KMS-11 (cell line): ENCODE data around the gene C2CD4C.

Experiments used
- H2AFZ ChIP-seq: fragments of 200-600 bp; sonication (generic); 2 replicates; pipeline ENCODE4 v1.6.1; 2016; ENCODE audit warnings: antibody characterized with exemption, mixed run types, low read depth
- H3K27ac ChIP-seq: fragments of 200-600 bp; sonication (generic); 2 replicates; pipeline ENCODE4 v1.6.1; 2016; ENCODE audit warnings: mild to moderate bottlenecking, mixed run types
- H3K27me3 ChIP-seq: fragments of 200-600 bp; sonication (generic); 2 replicates; pipeline ENCODE4 v1.6.1; 2017; ENCODE audit warnings: mild to moderate bottlenecking, low read depth, mixed run types, moderate library complexity; ENCODE audit not compliant: insufficient read depth
- H3K36me3 ChIP-seq: fragments of 200-600 bp; sonication (generic); 2 replicates; pipeline ENCODE4 v1.6.1; 2017; ENCODE audit warnings: mild to moderate bottlenecking, mixed run types; ENCODE audit not compliant: insufficient read depth
- H3K4me1 ChIP-seq: fragments of 200-600 bp; sonication (generic); 2 replicates; pipeline ENCODE4 v1.6.1; 2016; ENCODE audit warnings: mild to moderate bottlenecking, low read depth, mixed run types; ENCODE audit not compliant: poor library complexity, severe bottlenecking
- H3K4me2 ChIP-seq: fragments of 200-600 bp; sonication (generic); 2 replicates; pipeline ENCODE4 v1.7.0; 2016; ENCODE audit warnings: mild to moderate bottlenecking, mixed run types
- H3K4me3 ChIP-seq: fragments of 200-600 bp; sonication (generic); IDR thresholded peaks from 2 replicates; pipeline ENCODE4 v1.6.1; 2017; ENCODE audit warnings: low read depth, low read length, mixed read lengths; ENCODE audit not compliant: insufficient read depth
- H3K79me2 ChIP-seq: fragments of 200-600 bp; sonication (generic); 2 replicates; pipeline ENCODE4 v1.6.1; 2016; ENCODE audit warnings: low read depth, mixed run types; ENCODE audit not compliant: insufficient read depth
- H3K9ac ChIP-seq: fragments of 200-600 bp; sonication (generic); 2 replicates; pipeline ENCODE4 v1.6.1; 2016; ENCODE audit warnings: mild to moderate bottlenecking, mixed run types
- H4K20me1 ChIP-seq: fragments of 200-600 bp; sonication (generic); 2 replicates; pipeline ENCODE4 v1.6.1; 2016; ENCODE audit warnings: mild to moderate bottlenecking, mixed run types; ENCODE audit not compliant: insufficient read depth
- TF ChIP-seq, protein P1 (sequence below): fragments of 200-600 bp; sonication (generic); conservative IDR thresholded peaks from 2 replicates; pipeline ENCODE4 v1.6.1; 2017; ENCODE audit warnings: low read depth, mild to moderate bottlenecking, antibody characterized with exemption, low read length, moderate library complexity, mixed read lengths

Gene C2CD4C

DNA sequence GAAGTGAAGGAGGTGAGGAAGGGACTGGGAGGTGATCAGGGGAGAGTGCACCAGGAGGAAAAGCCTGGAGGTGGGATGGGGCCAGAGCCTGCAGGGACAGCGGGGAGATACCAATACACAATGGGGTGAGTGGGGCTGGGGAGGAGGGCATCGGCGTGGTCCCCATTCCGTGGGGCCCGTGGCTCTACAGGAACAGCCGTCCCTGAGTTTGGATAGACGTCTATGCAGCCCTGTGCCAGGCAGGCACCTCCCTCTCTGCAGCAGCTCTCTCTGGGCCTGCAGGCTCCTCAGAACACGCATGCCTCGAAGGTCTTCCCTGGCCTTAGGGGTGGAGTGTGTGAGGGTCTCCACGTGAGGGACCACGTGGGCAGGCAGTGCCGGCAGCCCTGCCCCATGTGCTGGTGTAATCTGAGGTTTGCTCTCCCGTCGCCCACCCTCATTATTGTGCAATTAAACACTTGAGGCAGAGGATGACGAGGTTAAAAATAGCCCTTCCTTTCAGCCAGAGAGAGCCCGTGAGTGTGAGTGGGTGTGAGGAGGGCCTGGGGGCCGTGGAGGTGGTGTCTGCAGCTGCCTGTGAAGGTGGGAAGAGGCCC, 16.5 kb downstream of the C2CD4C start:
- Histone ChIP-seq H3K4me2 (no peak overlapping the region), H3K9ac (no peak overlapping the region), H4K20me1 (no peaks in the 10 kb centered on the region), H3K4me1 (no peaks in the 10 kb centered on the region), H3K27ac (no peak overlapping the region), H3K79me2 (no peaks in the 10 kb centered on the region), H2AFZ (no peak overlapping the region), H3K36me3 (no peaks in the 10 kb centered on the region), H3K27me3 (peaks cover 34% of the 10 kb centered on the region), H3K4me3 (no peak overlapping the region)
- TF ChIP-seq, protein P1, sequence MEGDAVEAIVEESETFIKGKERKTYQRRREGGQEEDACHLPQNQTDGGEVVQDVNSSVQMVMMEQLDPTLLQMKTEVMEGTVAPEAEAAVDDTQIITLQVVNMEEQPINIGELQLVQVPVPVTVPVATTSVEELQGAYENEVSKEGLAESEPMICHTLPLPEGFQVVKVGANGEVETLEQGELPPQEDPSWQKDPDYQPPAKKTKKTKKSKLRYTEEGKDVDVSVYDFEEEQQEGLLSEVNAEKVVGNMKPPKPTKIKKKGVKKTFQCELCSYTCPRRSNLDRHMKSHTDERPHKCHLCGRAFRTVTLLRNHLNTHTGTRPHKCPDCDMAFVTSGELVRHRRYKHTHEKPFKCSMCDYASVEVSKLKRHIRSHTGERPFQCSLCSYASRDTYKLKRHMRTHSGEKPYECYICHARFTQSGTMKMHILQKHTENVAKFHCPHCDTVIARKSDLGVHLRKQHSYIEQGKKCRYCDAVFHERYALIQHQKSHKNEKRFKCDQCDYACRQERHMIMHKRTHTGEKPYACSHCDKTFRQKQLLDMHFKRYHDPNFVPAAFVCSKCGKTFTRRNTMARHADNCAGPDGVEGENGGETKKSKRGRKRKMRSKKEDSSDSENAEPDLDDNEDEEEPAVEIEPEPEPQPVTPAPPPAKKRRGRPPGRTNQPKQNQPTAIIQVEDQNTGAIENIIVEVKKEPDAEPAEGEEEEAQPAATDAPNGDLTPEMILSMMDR: no peak

DNA sequence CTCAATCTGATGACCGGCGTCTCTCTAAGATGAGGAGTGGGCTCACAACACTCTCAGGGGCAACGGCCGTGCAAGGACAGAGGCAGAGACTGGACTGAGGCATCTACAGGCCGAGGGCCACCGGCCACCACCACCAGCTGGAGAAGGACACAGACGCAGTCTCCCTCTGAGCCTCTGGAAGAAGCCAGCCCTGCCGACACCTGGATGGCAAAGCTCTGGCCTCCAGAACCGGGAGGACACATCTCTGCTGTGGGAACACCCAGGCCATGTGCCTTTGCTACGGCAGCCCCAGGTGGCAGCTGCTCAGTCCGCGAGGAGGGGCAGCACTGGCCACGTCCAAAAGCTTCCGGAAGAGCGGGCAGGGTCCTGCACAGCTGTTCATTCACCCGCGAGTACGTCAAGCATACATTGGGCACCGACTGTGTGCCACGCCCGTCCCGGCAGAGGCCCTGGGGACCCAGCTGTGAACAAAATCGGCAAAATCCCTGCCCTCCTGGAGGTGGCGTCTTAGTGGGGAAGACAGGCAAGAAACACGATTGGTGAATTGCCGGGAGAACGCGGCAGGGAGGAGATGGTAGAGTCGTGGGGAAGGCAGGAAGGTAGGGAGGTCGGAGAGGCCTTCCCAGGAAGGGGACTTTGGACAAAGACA, 17.1 kb downstream of the C2CD4C start:
- Histone ChIP-seq H3K79me2 (no peaks in the 10 kb centered on the region), H2AFZ (no peak overlapping the region), H3K4me3 (no peak overlapping the region), H3K9ac (no peak overlapping the region), H4K20me1 (no peaks in the 10 kb centered on the region), H3K4me1 (no peaks in the 10 kb centered on the region), H3K4me2 (no peak overlapping the region), H3K27ac (no peak overlapping the region), H3K36me3 (no peaks in the 10 kb centered on the region), H3K27me3 (peaks cover 29% of the 10 kb centered on the region)
- TF ChIP-seq, protein P1: no peak

GRCh38 chr19:391207-391557, 17.8 kb downstream of the C2CD4C start:
- Histone ChIP-seq H3K79me2 (no peaks in the 10 kb centered on the region), H3K27me3 (peaks cover 28% of the 10 kb centered on the region), H3K4me2 (no peak overlapping the region), H3K4me1 (no peaks in the 10 kb centered on the region), H2AFZ (no peak overlapping the region), H3K4me3 (no peak overlapping the region), H3K27ac (no peak overlapping the region), H3K36me3 (no peaks in the 10 kb centered on the region), H4K20me1 (no peaks in the 10 kb centered on the region), H3K9ac (no peak overlapping the region)
- TF ChIP-seq, protein P1: no peak

GRCh38 chr19:390386-391206, 18.4 kb downstream of the C2CD4C start:
- Histone ChIP-seq H3K4me2 (no peak overlapping the region), H4K20me1 (no peaks in the 10 kb centered on the region), H3K9ac (no peak overlapping the region), H3K4me3 (no peak overlapping the region), H3K27ac (no peak overlapping the region), H3K36me3 (no peaks in the 10 kb centered on the region), H2AFZ (no peak overlapping the region), H3K27me3 (peaks cover 34% of the 10 kb centered on the region), H3K79me2 (no peaks in the 10 kb centered on the region), H3K4me1 (no peaks in the 10 kb centered on the region)
- TF ChIP-seq, protein P1: no peak
